Adrenal gland (tissue), 12 donors: ENCODE results near the gene OLA1. TPM values are rescaled to one million over a fixed set of nuclear protein-coding genes. Genes with fewer than 3 reads are reported as not detected.

Source experiments
- DNase-seq, 7 donors: peaks; one replicate each; pipeline ENCODE4 v3.0.0-alpha.2; 2019 to 2020
- H3K27ac ChIP-seq, 5 donors: fragments of 200-600 bp; sonication (generic) in 4 of 5; 1 replicate in 3 of 5; 2 replicates in 2 of 5; pipeline versions ENCODE4 v1.5.1 to v1.8.0; 2016 to 2020; ENCODE audit warnings: mild to moderate bottlenecking in 1 of 5
- H3K27me3 ChIP-seq: fragments of 200-600 bp; 2 replicates; pipeline ENCODE4 v1.8.0; 2021
- H3K36me3 ChIP-seq, 2 donors: fragments of 200-600 bp; replicated peaks in 1 of 2; 1 replicate in 1 of 2; 2 replicates in 1 of 2; pipeline versions ENCODE4 v1.5.1 to v1.8.0; 2018 to 2022
- H3K4me1 ChIP-seq, 2 donors: fragments of 200-600 bp; replicated peaks in 1 of 2; 1 replicate in 1 of 2; 2 replicates in 1 of 2; pipeline versions ENCODE4 v1.5.1 to v1.8.0; 2018 to 2021
- H3K4me3 ChIP-seq, 4 donors: fragments of 200-600 bp; sonication (generic) in 3 of 4; one replicate each; pipeline ENCODE4 v1.5.1; 2016 to 2018
- H3K9me3 ChIP-seq, 3 donors: fragments of 200-600 bp; sonication (generic) in 1 of 3; replicated peaks in 1 of 3; 1 replicate in 2 of 3; 2 replicates in 1 of 3; pipeline versions ENCODE4 v1.5.1 to v1.8.0; 2016 to 2021
- CTCF ChIP-seq, 6 experiments: fragments of 450-650 bp in 4 of 6; fragments of 200-600 bp in 2 of 6; sonication (generic) in 1 of 6; IDR thresholded peaks; 1 replicate in 5 of 6; 2 replicates in 1 of 6; pipeline versions ENCODE4 v1.5.1 to v1.8.0; 2016 to 2021; ENCODE audit warnings: antibody characterized with exemption in 6 of 6, mild to moderate bottlenecking in 2 of 6, moderate library complexity in 1 of 6
- POLR2A ChIP-seq, 2 donors: fragments of 450-650 bp; IDR thresholded peaks; one replicate each; pipeline ENCODE4 v1.6.1; 2017; ENCODE audit warnings: antibody characterized with exemption in 2 of 2, mild to moderate bottlenecking in 2 of 2, moderate library complexity in 1 of 2
- WGBS, 4 donors: extraction: QIAGEN DNeasy Blood & Tissue Kit in 2 of 4; methylation state at CpG; one replicate each; pipeline versions ENCODE4 v1.1.5 to v1.1.7; 2013 to 2017; 5-methylcytosine and 5-hydroxymethylcytosine counted together
- intact Hi-C, 2 donors: fragments of 100-400 bp; cut with DNase I; formaldehyde crosslinking; loops; one replicate each; pipeline versions ENCODE4 v1.14.1 to v1.15.0; 2022 to 2023
- polyA plus RNA-seq, 3 donors: library from polyadenylated mRNA; stranded (reverse); fragments of 200-250 nt in 2 of 3; fragments of 350-450 nt in 1 of 3; fragmentation: Illumina TruSeq in 1 of 3; extraction: RNeasy Lipid Tissue Mini Kit (QIAGEN cat#74804) in 1 of 3; gene quantifications; one replicate each; pipeline ENCODE4 v1.2.3, GENCODE V29; 2013 to 2014
- total RNA-seq, 9 donors: library from RNA; depleted of rRNA in 4 of 9; stranded (reverse); fragments of >200 nt in 4 of 9; fragments of 120-200 nt in 1 of 9; fragmentation: NEBNext Ultra II Directional in 1 of 9; extraction: Animal tissue kit (Norgen Biotek cat#: 25700) in 1 of 9; gene quantifications; one replicate each; pipeline versions ENCODE4 v1.1.0 to v1.2.4, GENCODE V29; 2013 to 2023
- donor health status: healthy with polysubstance abuse.
- donor health status: Bipolar disorder and iron deficiency.
- donor health status: DM: yes; HTN: yes; CAD: no.
- donor health status: DM: no; HTN: no; CAD: no.
- donor health status: DM: no; HTN: no; CAD: no.
- donor health status: DM: yes; HTN: yes; CAD: no.

Gene OLA1
- total and polyA plus RNA-seq, 12 donors, result 30.1 to 182 (median 68.9) TPM

- TF ChIP-seq POLR2A (IDR thresholded peaks at IDR 0.05) (no peak), CTCF (IDR thresholded peaks at IDR 0.05) (no peak)
- Histone ChIP-seq H3K4me1 (no peaks in the 10 kb centered on the region), H3K27me3 (no peaks in the 10 kb centered on the region), H3K27ac (no peak overlapping the region), H3K9me3 (peaks cover 0 to 19% (median 9%) of the 10 kb centered on the region in 3 donors), H3K36me3 (no peaks in the 10 kb centered on the region), H3K4me3 (no peak overlapping the region)
- intact Hi-C loops, result no loop called here
- DNase-seq, result no peak
- WGBS, 4 donors, result 47 to 61% (median 51%) methylated on average over 2 of the region's 2 CpGs
These were observed 70.9 kb downstream of the OLA1 start for GRCh38 chr2:174177316-174177890.

GRCh38 chr2:174176898-174177297 lies 71.4 kb downstream of the OLA1 start:
- Histone ChIP-seq H3K9me3 (peaks cover 0 to 19% (median 9%) of the 10 kb centered on the region in 3 donors), H3K36me3 (no peaks in the 10 kb centered on the region), H3K27me3 (no peaks in the 10 kb centered on the region), H3K4me3 (no peak overlapping the region), H3K27ac (no peak overlapping the region), H3K4me1 (no peaks in the 10 kb centered on the region)
- 80 to 89% (median 82%) methylated on average over 1 of the region's 1 CpG for WGBS, 4 donors
- intact Hi-C loops, result no loop called here
- no peak for DNase-seq
- TF ChIP-seq CTCF (IDR thresholded peaks at IDR 0.05) (no peak), POLR2A (IDR thresholded peaks at IDR 0.05) (no peak)

GRCh38 chr2:174174741-174175140 lies 73.6 kb downstream of the OLA1 start:
- 87 to 98% (median 93%) methylated on average over 2 of the region's 2 CpGs for WGBS, 4 donors
- Histone ChIP-seq H3K4me3 (no peak overlapping the region), H3K9me3 (peaks cover 0 to 23% (median 11%) of the 10 kb centered on the region in 3 donors), H3K36me3 (no peaks in the 10 kb centered on the region), H3K27ac (no peak overlapping the region), H3K27me3 (no peaks in the 10 kb centered on the region), H3K4me1 (no peaks in the 10 kb centered on the region)
- TF ChIP-seq CTCF (IDR thresholded peaks at IDR 0.05) (no peak), POLR2A (IDR thresholded peaks at IDR 0.05) (no peak)
- intact Hi-C loops, result no loop called here
- DNase-seq, result no peak

- TF ChIP-seq CTCF (IDR thresholded peaks at IDR 0.05), result no peak
- intact Hi-C loops, result no loop called here
- Histone ChIP-seq H3K9me3 (peaks cover 0 to 26% (median 25%) of the 10 kb centered on the region in 3 donors), H3K36me3 (no peaks in the 10 kb centered on the region), H3K27me3 (no peaks in the 10 kb centered on the region), H3K4me3 (no peak overlapping the region), H3K4me1 (no peaks in the 10 kb centered on the region), H3K27ac (no peak overlapping the region)
- no peak for DNase-seq
- WGBS, 4 donors, result 89 to 98% (median 93%) methylated on average over 5 of the region's 5 CpGs
These were observed 75.5 kb downstream of the OLA1 start for GRCh38 chr2:174172802-174173355.
